GM12801 (cell line): Measurements from ENCODE around the gene SPTY2D1.

ENCODE experiments used
- TF ChIP-seq, protein P1 (sequence below): IDR thresholded peaks from one replicate; pipeline ENCODE4 v1.5.1; 2011; ENCODE audit warnings: control low read depth; ENCODE audit not compliant: insufficient read length; ENCODE audit errors: extremely low read depth

Gene SPTY2D1

DNA sequence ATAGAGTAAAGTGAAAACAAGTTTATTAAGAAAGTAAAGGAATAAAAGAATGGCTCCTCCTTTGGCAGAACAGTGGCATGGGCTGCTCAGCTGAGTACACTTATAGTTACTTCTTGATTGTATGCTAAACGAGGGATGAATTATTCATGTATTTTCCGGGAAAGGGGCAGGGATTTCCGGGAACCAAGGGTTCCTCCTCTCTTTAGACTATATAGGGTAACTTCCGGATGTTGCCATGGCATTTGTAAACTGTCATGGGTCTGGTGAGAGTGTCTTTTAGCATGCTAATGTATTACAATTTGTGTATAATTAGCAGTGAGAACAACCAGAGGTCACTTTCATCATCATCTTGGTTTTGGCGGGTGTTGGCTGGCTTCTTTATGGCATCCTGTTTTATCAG is 23.5 kb upstream of the SPTY2D1 start:
- TF ChIP-seq, protein P1, sequence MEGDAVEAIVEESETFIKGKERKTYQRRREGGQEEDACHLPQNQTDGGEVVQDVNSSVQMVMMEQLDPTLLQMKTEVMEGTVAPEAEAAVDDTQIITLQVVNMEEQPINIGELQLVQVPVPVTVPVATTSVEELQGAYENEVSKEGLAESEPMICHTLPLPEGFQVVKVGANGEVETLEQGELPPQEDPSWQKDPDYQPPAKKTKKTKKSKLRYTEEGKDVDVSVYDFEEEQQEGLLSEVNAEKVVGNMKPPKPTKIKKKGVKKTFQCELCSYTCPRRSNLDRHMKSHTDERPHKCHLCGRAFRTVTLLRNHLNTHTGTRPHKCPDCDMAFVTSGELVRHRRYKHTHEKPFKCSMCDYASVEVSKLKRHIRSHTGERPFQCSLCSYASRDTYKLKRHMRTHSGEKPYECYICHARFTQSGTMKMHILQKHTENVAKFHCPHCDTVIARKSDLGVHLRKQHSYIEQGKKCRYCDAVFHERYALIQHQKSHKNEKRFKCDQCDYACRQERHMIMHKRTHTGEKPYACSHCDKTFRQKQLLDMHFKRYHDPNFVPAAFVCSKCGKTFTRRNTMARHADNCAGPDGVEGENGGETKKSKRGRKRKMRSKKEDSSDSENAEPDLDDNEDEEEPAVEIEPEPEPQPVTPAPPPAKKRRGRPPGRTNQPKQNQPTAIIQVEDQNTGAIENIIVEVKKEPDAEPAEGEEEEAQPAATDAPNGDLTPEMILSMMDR = no peak

- TF ChIP-seq, protein P1 = no peak
Measured at GRCh38 chr11:18650859-18651557, 16.9 kb upstream of the SPTY2D1 start.

DNA sequence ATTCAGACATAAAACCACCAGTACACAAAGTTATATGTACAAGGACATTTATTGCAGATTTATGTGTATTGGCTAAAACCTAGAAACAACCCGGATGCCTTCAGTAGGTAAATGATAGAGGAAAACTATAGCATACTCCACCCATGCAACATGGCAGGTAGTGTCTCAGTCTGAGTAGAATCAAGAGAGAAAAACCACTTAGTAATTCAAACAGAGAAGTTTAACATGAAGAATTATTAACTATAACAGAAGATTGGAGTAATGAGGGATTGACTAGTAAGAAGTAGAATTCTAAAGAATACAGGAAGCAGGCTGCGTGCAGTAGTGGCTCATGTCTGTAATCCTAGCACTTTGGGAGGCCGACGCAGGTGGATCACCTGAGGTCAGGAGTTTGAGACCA is 16.2 kb upstream of the SPTY2D1 start:
- TF ChIP-seq, protein P1 = no peak

DNA sequence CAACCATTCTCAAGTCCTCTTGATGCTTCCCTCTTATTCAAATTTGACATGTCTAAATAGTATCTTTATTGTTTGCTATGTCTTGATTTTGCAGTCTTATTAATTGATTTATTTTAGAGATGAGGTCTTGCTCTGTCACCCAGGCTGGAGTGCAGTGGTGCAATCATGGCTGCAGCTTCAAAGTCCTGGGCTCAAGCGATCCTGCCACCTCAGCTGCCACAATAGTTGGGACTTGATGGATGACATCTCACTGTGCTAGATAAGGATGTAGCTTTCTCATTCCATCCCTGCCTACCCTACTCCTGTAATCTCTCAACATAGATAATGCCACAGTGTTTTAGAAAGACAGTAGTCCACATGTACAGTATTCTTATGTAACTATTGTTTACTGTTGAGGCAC is 7.5 kb upstream of the SPTY2D1 start:
- TF ChIP-seq, protein P1 = no peak

- TF ChIP-seq, protein P1 = no peak
Measured at GRCh38 chr11:18633256-18634139, 644 bp downstream of the SPTY2D1 start.

DNA sequence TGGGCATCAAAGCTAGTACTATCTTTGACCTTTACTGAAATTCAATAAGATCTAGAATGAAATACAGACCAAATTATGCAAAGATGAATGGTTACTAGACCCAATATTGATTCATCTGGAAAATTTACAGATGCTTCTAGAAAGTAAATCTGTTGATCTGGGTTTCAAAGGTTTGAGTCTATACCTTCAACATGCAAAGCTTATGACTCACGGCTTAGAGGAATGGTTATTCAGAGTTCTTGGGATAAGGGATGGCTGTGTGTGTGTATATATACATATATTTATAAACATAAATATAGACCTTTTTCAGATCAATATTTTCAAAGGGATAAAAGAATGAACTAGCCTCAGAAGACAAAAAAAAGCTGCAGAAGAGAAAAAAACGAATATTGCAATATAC is 1.3 kb downstream of the SPTY2D1 start:
- TF ChIP-seq, protein P1 = no peak

GRCh38 chr11:18624161-18624560 is 10.0 kb downstream of the SPTY2D1 start:
- TF ChIP-seq, protein P1 = no peak
